GM18907 (cell line): Measurements from ENCODE around the gene SERPINB7.

Experiments
- ATAC-seq: cut with Tn5 transposase; IDR thresholded peaks from one replicate; pipeline ENCODE4 v1.9.1; 2021; ENCODE audit warnings: mild to moderate bottlenecking, moderate library complexity; ENCODE audit not compliant: unreplicated experiment

The SERPINB7 gene

GRCh38 chr18:63843008-63843407 lies 67.8 kb downstream of the SERPINB7 start:
- peak; percentile 65 for ATAC-seq

GRCh38 chr18:63844254-63844653 lies 69.0 kb downstream of the SERPINB7 start:
- peak; percentile 74 for ATAC-seq

- peak; percentile 65 for ATAC-seq
Measured at GRCh38 chr18:63848159-63848558, 72.9 kb downstream of the SERPINB7 start.

GRCh38 chr18:63850020-63850419 lies 74.8 kb downstream of the SERPINB7 start:
- peak; percentile 75 for ATAC-seq

- no peak for ATAC-seq
Measured at GRCh38 chr18:63850636-63851035, 75.4 kb downstream of the SERPINB7 start.
